ENCODE data around the gene MPZL1.
A peak's percentile ranks its signal among the peaks of the same experiment; 100 is the strongest.

The MPZL1 gene

GRCh38 chr1:167720965-167721616, 691 bp upstream of the MPZL1 start:
- H4K20me1 ChIP-seq (ENCODE audit: control insufficient read depth, insufficient read depth, low read depth, low read length) = peaks cover 6% of the 10 kb centered on the region; the same call in 1 of the 2 replicates
- peak overlapping the region; percentile 82 for H3K4me3 ChIP-seq (ENCODE audit: low read length)
- H3K36me3 ChIP-seq (ENCODE audit: control insufficient read depth, low read length) = peaks cover 14% of the 10 kb centered on the region
- H3K4me1 ChIP-seq (ENCODE audit: control insufficient read depth, low read length) = peaks cover 80% of the 10 kb centered on the region
- H3K27ac ChIP-seq (ENCODE audit: low read depth, low read length) = peak overlapping the region; percentile 86
- no peaks in the 10 kb centered on the region for H3K27me3 ChIP-seq (ENCODE audit: control insufficient read depth, low read length)
- H3K9me2 ChIP-seq (replicated peaks; ENCODE audit: control insufficient read depth, low read length) = no peaks in the 10 kb centered on the region
- peak overlapping the region; percentile 92 for H3K4me2 ChIP-seq (ENCODE audit: low read length)
- peak; percentile 67 for TF ChIP-seq CTCF (IDR thresholded peaks at IDR 0.05; ENCODE audit: low read depth, low read length, poor library complexity, severe bottlenecking)
- no peak for TF ChIP-seq EZH2phosphoT487 (IDR thresholded peaks at IDR 0.05; ENCODE audit: borderline replicate concordance, low read length)
- peaks cover 39% of the 10 kb centered on the region for H3K79me2 ChIP-seq (ENCODE audit: control insufficient read depth, low read length)
- no peaks in the 10 kb centered on the region for H3K9me3 ChIP-seq (ENCODE audit: control insufficient read depth, insufficient read depth, low read length)
- peaks cover 33% of the 10 kb centered on the region for H3F3A ChIP-seq (ENCODE audit: control insufficient read depth, insufficient read depth)

- no peaks in the 10 kb centered on the region for H3K27me3 ChIP-seq (ENCODE audit: control insufficient read depth, low read length)
- peak overlapping the region; percentile 82 for H3K4me3 ChIP-seq (ENCODE audit: low read length)
- H3K79me2 ChIP-seq (ENCODE audit: control insufficient read depth, low read length) = peaks cover 50% of the 10 kb centered on the region
- no peaks in the 10 kb centered on the region for H3K9me3 ChIP-seq (ENCODE audit: control insufficient read depth, insufficient read depth, low read length)
- H3K27ac ChIP-seq (ENCODE audit: low read depth, low read length) = peak overlapping the region; percentile 86
- H3K36me3 ChIP-seq (ENCODE audit: control insufficient read depth, low read length) = peaks cover 14% of the 10 kb centered on the region
- peak overlapping the region; percentile 92 for H3K4me2 ChIP-seq (ENCODE audit: low read length)
- TF ChIP-seq EZH2phosphoT487 (IDR thresholded peaks at IDR 0.05; ENCODE audit: borderline replicate concordance, low read length) = no peak
- TF ChIP-seq CTCF (IDR thresholded peaks at IDR 0.05; ENCODE audit: low read depth, low read length, poor library complexity, severe bottlenecking) = no peak
- peaks cover 28% of the 10 kb centered on the region for H3F3A ChIP-seq (ENCODE audit: control insufficient read depth, insufficient read depth)
- H4K20me1 ChIP-seq (ENCODE audit: control insufficient read depth, insufficient read depth, low read depth, low read length) = peaks cover 6% of the 10 kb centered on the region; the same call in 1 of the 2 replicates
- no peaks in the 10 kb centered on the region for H3K9me2 ChIP-seq (replicated peaks; ENCODE audit: control insufficient read depth, low read length)
- peaks cover 76% of the 10 kb centered on the region for H3K4me1 ChIP-seq (ENCODE audit: control insufficient read depth, low read length)
These were observed 529 bp downstream of the MPZL1 start for GRCh38 chr1:167722152-167722869.

GRCh38 chr1:167722870-167723251, 1.1 kb downstream of the MPZL1 start:
- H4K20me1 ChIP-seq (ENCODE audit: control insufficient read depth, insufficient read depth, low read depth, low read length) = peaks cover 6% of the 10 kb centered on the region; the same call in 1 of the 2 replicates
- H3K4me3 ChIP-seq (ENCODE audit: low read length) = peak overlapping the region; percentile 82
- H3K36me3 ChIP-seq (ENCODE audit: control insufficient read depth, low read length) = peaks cover 14% of the 10 kb centered on the region
- no peaks in the 10 kb centered on the region for H3K9me3 ChIP-seq (ENCODE audit: control insufficient read depth, insufficient read depth, low read length)
- peaks cover 26% of the 10 kb centered on the region for H3F3A ChIP-seq (ENCODE audit: control insufficient read depth, insufficient read depth)
- no peak overlapping the region for H3K27ac ChIP-seq (ENCODE audit: low read depth, low read length)
- H3K9me2 ChIP-seq (replicated peaks; ENCODE audit: control insufficient read depth, low read length) = no peaks in the 10 kb centered on the region
- no peak for TF ChIP-seq CTCF (IDR thresholded peaks at IDR 0.05; ENCODE audit: low read depth, low read length, poor library complexity, severe bottlenecking)
- TF ChIP-seq EZH2phosphoT487 (IDR thresholded peaks at IDR 0.05; ENCODE audit: borderline replicate concordance, low read length) = no peak
- H3K79me2 ChIP-seq (ENCODE audit: control insufficient read depth, low read length) = peaks cover 56% of the 10 kb centered on the region
- H3K27me3 ChIP-seq (ENCODE audit: control insufficient read depth, low read length) = no peaks in the 10 kb centered on the region
- H3K4me1 ChIP-seq (ENCODE audit: control insufficient read depth, low read length) = peaks cover 71% of the 10 kb centered on the region
- H3K4me2 ChIP-seq (ENCODE audit: low read length) = peak overlapping the region; percentile 92

Measured in DOHH2 (cell line).